GM12892 (cell line): ENCODE results near the gene PROC.

Experiments used
- POLR2A ChIP-seq: IDR thresholded peaks from 2 replicates; pipeline ENCODE4 v1.6.1; 2011; ENCODE audit warnings: low read depth, low read length, control low read depth
- TAF1 ChIP-seq: IDR thresholded peaks from 2 replicates; pipeline ENCODE4 v1.6.1; 2011; ENCODE audit warnings: low read depth, mild to moderate bottlenecking, control low read depth, low read length, borderline replicate concordance

DNA sequence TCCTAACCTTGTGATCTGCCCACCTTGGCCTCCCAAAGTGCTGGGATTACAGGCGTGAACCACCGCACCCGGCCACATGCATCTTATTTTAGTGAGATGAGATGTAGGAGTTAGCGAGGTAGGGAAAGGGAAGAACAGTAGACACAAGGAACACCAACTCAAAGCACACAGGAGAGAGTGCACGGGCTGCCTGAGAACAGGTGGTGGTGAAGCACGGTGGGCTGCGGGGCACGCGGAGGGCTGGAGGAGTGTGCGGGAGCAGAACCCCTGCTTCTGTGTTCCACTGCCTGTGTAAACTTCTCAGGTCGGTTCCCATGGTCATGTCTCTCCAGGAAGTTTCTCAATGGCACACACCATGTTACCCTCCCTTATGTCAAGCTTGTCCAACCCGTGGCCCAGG is 38.7 kb downstream of the PROC start:
- TF ChIP-seq POLR2A: no peak
- TF ChIP-seq TAF1: no peak
